ENCODE measurements around the gene RAB42. TPM values are rescaled to one million over a fixed set of nuclear protein-coding genes. Genes with fewer than 3 reads are reported as not detected.
A peak's percentile ranks its signal among the peaks of the same experiment; 100 is the strongest.
"Not testable (repeated sequence)": the region's sequence is repeated elsewhere in the genome, so short reads cannot be mapped to it uniquely, and the experiment has no call there.

Gene RAB42
- not detected in 2 replicates for total RNA-seq (2014; rRNA removed; shearing (Covaris generic))

GRCh38 chr1:28591708-28592320, at the start of gene RAB42:
Gene RAB42 (plus strand): TSS chr1:28592265. CDS start chr1:28592512, 247 bp downstream.
- H3K4me3 ChIP-seq = no peak within 1 kb of the TSS
- no peak for DNase-seq
- H3K27ac ChIP-seq = no peak within 1 kb of the TSS
- H3K4me1 ChIP-seq = peaks cover 16% of the 10 kb centered on the region
- H3K27me3 ChIP-seq = no peaks in the 10 kb centered on the region
- H3K36me3 ChIP-seq = no peaks in the 10 kb centered on the region
- H3K9me3 ChIP-seq (replicated peaks) = no peaks in the 10 kb centered on the region

- no peak for DNase-seq
- H3K27me3 ChIP-seq = no peaks in the 10 kb centered on the region
- H3K4me1 ChIP-seq = no peaks in the 10 kb centered on the region
- H3K36me3 ChIP-seq = 0 out of 2 replicates have a peak, but pooled peaks cover 2% of the 10 kb centered on the region
- H3K4me3 ChIP-seq = no peak overlapping the region
- no peak overlapping the region for H3K27ac ChIP-seq
- H3K9me3 ChIP-seq (replicated peaks) = no peaks in the 10 kb centered on the region
Observed at GRCh38 chr1:28545246-28545628, 46.8 kb upstream of the RAB42 start.

GRCh38 chr1:28548318-28548717, 43.7 kb upstream of the RAB42 start:
- Histone ChIP-seq H3K9me3 (replicated peaks) (no peaks in the 10 kb centered on the region), H3K4me3 (no peak overlapping the region), H3K27me3 (no peaks in the 10 kb centered on the region), H3K4me1 (no peaks in the 10 kb centered on the region), H3K27ac (no peak overlapping the region), H3K36me3 (no peaks in the 10 kb centered on the region)
- DNase-seq = no peak

- Histone ChIP-seq H3K27ac (no peak overlapping the region), H3K4me3 (no peak overlapping the region), H3K36me3 (peaks cover 4% of the 10 kb centered on the region; the same call in 1 of the 2 replicates), H3K4me1 (peaks cover 6% of the 10 kb centered on the region; the same call in 1 of the 2 replicates), H3K9me3 (replicated peaks) (no peaks in the 10 kb centered on the region), H3K27me3 (no peaks in the 10 kb centered on the region)
- DNase-seq = no peak
Observed at GRCh38 chr1:28551381-28551780, 40.7 kb upstream of the RAB42 start.

GRCh38 chr1:28552758-28553663, 39.1 kb upstream of the RAB42 start, which contains the start of gene TRNAU1AP:
Gene TRNAU1AP (plus strand): TSS chr1:28553085. CDS start chr1:28553111, 26 bp downstream.
- Histone ChIP-seq H3K4me1 (peaks cover 6% of the 10 kb centered on the region; the same call in 1 of the 2 replicates), H3K27me3 (no peaks in the 10 kb centered on the region), H3K4me3 (peak within 1 kb of the TSS; percentile 78), H3K36me3 (peaks cover 4% of the 10 kb centered on the region; the same call in 1 of the 2 replicates), H3K9me3 (replicated peaks) (no peaks in the 10 kb centered on the region), H3K27ac (peak within 1 kb of the TSS; percentile 68)
- DNase-seq = peak; percentile 97 to 98

GRCh38 chr1:28560886-28561285, 31.2 kb upstream of the RAB42 start:
- peaks cover 61% of the 10 kb centered on the region for H3K36me3 ChIP-seq
- no peaks in the 10 kb centered on the region for H3K27me3 ChIP-seq
- H3K4me3 ChIP-seq = no peak overlapping the region
- DNase-seq = no peak
- H3K9me3 ChIP-seq (replicated peaks) = no peaks in the 10 kb centered on the region
- no peaks in the 10 kb centered on the region for H3K4me1 ChIP-seq
- H3K27ac ChIP-seq = no peak overlapping the region

GRCh38 chr1:28564310-28564709, 27.8 kb upstream of the RAB42 start:
- no peaks in the 10 kb centered on the region for H3K9me3 ChIP-seq (replicated peaks)
- no peak overlapping the region for H3K27ac ChIP-seq
- H3K36me3 ChIP-seq = peaks cover 71% of the 10 kb centered on the region
- no peak overlapping the region for H3K4me3 ChIP-seq
- DNase-seq = no peak
- no peaks in the 10 kb centered on the region for H3K27me3 ChIP-seq
- no peaks in the 10 kb centered on the region for H3K4me1 ChIP-seq

- Histone ChIP-seq H3K4me1 (no peaks in the 10 kb centered on the region), H3K36me3 (peaks cover 66% of the 10 kb centered on the region), H3K9me3 (replicated peaks) (no peaks in the 10 kb centered on the region), H3K27ac (no peak overlapping the region), H3K27me3 (no peaks in the 10 kb centered on the region), H3K4me3 (no peak overlapping the region)
- no peak for DNase-seq
Observed at GRCh38 chr1:28565040-28565439, 27.0 kb upstream of the RAB42 start.

- no peaks in the 10 kb centered on the region for H3K27me3 ChIP-seq
- no peaks in the 10 kb centered on the region for H3K4me1 ChIP-seq
- DNase-seq = no peak
- H3K36me3 ChIP-seq = peaks cover 61% of the 10 kb centered on the region
- no peak overlapping the region for H3K4me3 ChIP-seq
- no peak overlapping the region for H3K27ac ChIP-seq
- H3K9me3 ChIP-seq (replicated peaks) = no peaks in the 10 kb centered on the region
Observed at GRCh38 chr1:28565726-28566125, 26.3 kb upstream of the RAB42 start.

- Histone ChIP-seq H3K36me3 (peaks cover 49% of the 10 kb centered on the region), H3K27ac (no peak overlapping the region)
Observed at GRCh38 chr1:28566931-28567330, 25.1 kb upstream of the RAB42 start.

GRCh38 chr1:28571911-28572310, 20.2 kb upstream of the RAB42 start:
- Histone ChIP-seq H3K27ac (no peak overlapping the region), H3K9me3 (replicated peaks) (no peaks in the 10 kb centered on the region), H3K4me3 (no peak overlapping the region), H3K27me3 (no peaks in the 10 kb centered on the region), H3K36me3 (peaks cover 40% of the 10 kb centered on the region), H3K4me1 (no peaks in the 10 kb centered on the region)
- no peak for DNase-seq

More at GRCh38 chr1:28566931-28567330, 25.1 kb upstream of the RAB42 start:
- no peak for DNase-seq
- Histone ChIP-seq H3K9me3 (replicated peaks) (no peaks in the 10 kb centered on the region), H3K4me1 (no peaks in the 10 kb centered on the region), H3K27me3 (no peaks in the 10 kb centered on the region), H3K4me3 (no peak overlapping the region)

- peaks cover 41% of the 10 kb centered on the region for H3K36me3 ChIP-seq
- not testable (repeated sequence) for H3K27ac ChIP-seq; DNase-seq; H3K4me3 ChIP-seq; H3K9me3 ChIP-seq (replicated peaks); H3K4me1 ChIP-seq; H3K27me3 ChIP-seq
Observed at GRCh38 chr1:28572891-28573290, 19.2 kb upstream of the RAB42 start.

- Histone ChIP-seq H3K4me3 (no peak overlapping the region), H3K27me3 (no peaks in the 10 kb centered on the region), H3K27ac (no peak overlapping the region), H3K4me1 (no peaks in the 10 kb centered on the region), H3K9me3 (replicated peaks) (no peaks in the 10 kb centered on the region), H3K36me3 (peaks cover 41% of the 10 kb centered on the region)
- no peak for DNase-seq
Observed at GRCh38 chr1:28573564-28573963, 18.5 kb upstream of the RAB42 start.

GRCh38 chr1:28577052-28577678, 14.9 kb upstream of the RAB42 start:
- peak in 1 of 2 experiments; percentile 49 for DNase-seq
- Histone ChIP-seq H3K27ac (no peak overlapping the region), H3K4me1 (peaks cover 6% of the 10 kb centered on the region), H3K9me3 (replicated peaks) (no peaks in the 10 kb centered on the region), H3K4me3 (no peak overlapping the region), H3K27me3 (no peaks in the 10 kb centered on the region), H3K36me3 (peaks cover 58% of the 10 kb centered on the region)
